HG02884 (cell line): ENCODE results near the gene FBXO38.
"Not testable (repeated sequence)": the region's sequence is repeated elsewhere in the genome, so short reads cannot be mapped to it uniquely, and the experiment has no call there.

Experiments used
- ATAC-seq: cut with Tn5 transposase; IDR thresholded peaks from one replicate; pipeline ENCODE4 v1.9.1; 2021; ENCODE audit warnings: mild to moderate bottlenecking, moderate library complexity; ENCODE audit not compliant: unreplicated experiment

FBXO38 gene

DNA sequence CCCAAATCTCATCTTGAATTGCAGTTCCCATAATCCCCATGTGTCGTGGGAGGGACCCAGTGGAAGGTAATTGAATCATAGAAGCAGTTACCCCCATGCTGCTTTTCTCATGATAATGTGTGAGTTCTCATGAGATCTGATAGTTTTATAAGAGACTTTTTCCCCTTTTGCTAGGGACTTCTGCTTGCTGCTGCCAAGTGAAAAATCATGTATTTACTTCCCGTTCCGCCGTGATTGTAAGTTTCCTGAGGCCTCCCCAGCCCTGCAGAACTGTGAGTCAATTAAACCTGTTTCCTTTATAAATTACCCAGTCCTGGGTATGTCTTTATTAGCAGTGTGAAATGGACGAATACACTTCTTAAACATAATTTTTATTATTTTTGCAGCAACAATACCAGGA lies 85.0 kb downstream of the FBXO38 start:
- ATAC-seq: not testable (repeated sequence)

DNA sequence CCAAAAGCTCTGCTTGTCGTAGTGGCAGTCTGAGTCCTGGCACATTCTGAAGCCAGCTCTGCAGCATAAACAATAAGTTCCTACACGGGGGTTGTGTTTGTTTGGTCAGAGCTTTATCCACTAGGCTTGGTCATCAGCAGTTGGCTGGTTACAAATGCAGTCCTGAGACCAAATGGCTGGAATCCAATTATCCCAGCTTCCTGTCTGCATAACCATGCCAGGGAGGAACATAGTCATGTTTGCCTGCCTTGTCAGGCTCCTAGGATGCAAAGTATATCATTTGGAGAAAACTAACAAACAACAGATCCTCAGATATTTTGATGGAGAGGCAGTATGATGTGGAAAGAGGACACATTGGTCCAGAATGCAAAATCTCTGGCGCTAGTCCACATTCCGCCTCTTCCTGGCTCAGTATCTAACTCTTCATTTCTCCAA lies 85.8 kb downstream of the FBXO38 start:
- ATAC-seq: no peak

DNA sequence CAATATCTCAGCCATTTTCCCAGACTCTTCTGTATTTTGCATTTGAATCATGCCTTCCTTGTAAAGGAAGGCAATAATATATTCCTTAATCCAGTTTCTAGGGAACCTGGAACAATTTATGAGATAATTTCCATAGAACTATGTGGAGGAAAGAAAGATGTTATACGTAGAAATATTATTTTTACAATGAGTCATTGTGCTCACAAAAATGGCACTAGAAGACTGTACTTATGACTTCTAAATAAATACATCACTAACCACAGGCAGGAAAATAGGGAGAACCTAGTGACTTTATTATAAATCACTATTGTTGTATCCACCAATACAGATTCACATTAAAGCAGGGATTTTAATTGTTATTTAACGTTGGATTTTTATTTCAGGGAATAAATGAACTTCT lies 87.6 kb downstream of the FBXO38 start:
- no peak for ATAC-seq

DNA sequence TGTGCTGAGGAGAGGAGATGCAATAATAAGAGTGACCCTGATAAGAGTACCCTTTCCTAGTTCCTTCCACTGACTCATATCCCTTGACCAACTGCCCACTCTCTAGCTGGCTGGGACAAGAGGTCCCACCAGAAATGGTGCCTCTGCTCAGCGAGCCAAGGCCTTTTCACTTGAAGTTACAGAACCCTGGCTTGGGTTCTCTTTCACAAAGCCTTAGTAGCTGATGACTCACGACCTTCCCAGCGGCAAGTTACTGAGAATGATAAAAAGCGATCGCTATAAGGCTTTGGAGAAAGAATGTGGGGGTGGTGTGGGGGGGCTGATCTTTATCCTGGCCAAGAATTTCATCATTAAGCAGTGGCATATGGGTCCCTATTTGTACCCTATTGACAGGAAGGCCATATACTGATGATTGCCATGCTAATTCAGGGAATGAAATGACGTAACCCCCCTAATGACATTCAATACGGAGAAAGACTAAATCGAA lies 90.3 kb downstream of the FBXO38 start:
- ATAC-seq: no peak

DNA sequence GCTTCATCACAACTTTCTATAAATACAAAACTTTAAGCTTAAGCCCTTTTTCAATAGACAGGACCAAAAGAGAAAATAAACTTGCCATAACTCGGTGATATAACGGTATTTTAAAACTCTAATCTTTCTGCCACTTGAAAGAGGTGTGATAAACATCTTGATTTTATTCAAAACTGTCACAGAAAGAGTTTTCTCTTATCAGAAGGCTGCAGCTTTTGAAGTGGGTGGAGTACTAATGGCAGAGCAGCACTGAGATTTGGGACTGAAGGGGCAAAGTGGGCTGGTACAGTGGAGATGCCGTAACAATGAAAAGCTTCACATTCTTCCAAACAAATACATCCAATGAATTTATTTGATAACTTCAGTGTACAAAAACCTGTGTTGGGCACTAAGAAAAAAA lies 92.5 kb downstream of the FBXO38 start:
- ATAC-seq: no peak

DNA sequence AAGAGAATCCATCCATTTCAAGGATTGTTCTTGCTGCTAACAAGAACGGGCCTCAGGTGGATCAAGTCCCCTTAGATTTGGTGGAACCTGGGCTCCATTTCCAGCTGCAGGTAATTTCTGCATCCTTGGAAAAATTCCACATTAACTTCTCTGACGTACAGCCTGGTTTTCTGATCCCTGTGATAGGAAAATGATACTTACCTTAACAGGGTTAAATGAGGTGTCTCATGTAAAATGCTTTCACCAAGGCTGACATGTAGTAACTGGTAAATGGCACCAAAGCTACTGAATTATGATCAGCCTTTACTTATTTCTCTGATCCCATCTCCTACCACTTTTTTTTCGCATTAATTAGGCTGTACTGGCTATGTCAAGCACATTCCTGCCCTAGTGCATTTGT lies 93.7 kb downstream of the FBXO38 start:
- ATAC-seq: no peak

DNA sequence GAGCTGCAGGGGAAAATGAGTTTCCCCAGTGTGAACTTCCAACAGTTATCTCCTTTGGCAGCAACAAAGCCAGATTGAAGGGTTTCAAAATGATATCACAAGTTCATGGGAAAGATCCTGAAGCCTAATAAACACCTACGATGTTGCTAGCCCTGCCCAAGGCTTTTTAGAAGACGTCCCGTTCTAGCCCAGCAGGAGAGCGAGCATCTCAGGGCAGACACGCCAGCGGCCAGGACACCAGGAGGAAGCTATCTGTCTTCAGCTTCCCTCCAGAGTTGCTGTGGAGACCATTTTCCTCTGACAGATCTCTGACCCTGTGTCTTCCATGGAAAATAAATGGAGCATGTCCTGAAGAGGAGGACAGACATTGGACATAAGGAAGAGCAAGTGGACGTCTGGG lies 98.4 kb downstream of the FBXO38 start:
- no peak for ATAC-seq

DNA sequence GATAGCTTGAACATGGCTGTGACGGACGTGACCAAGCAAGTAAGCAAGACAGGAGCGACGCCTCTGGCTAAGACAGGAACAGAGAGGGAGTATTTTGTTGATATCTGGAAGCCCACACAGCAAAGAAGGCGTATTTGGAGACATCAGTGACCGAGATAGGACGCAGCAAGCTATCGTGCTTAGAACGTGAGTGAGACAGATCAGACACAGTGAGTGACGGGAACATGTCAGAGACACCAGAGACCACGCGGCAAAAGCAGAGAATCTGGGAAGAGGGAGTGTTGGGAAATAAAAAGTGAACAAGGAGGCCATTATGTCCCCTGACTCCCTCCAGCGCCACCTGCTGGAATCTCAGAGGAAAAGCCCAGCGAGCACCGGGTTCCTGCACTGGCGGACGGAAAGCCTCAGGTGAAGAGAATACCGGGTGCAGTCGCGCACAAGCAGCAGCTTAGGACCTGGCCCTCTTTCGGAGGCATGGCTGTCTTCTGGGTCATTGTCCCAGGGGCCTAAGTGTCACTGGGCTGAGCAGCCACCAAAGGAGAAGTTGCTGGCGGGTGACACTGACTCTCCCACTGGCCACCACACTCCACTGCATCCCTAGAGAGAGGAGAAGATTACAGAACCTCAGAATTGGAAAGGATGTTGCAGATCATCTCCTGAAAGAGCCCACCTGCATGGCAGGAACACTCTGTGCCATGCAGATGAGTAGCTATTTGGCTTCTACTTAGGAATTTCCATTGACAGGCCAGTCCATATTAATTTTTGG lies 99.1 kb downstream of the FBXO38 start:
- peak; percentile 87 for ATAC-seq

DNA sequence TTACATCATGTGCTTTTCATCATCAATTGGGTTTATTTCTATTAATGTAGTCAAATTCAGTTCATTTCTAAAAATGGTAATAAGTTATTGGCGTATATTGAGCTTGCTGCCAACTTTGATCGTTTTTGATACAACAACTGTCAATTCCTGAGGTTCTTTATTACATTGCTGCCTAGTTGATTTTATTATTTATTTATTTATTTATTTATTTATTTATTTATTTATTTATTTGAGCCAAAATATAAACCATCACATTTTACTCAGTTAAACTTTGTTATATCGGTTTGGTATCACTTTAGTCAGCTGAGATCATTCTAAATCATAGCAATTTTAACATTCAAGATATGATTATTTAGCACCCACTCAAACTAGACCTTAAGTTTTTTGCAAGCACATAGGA lies 100.0 kb downstream of the FBXO38 start:
- ATAC-seq: no peak

DNA sequence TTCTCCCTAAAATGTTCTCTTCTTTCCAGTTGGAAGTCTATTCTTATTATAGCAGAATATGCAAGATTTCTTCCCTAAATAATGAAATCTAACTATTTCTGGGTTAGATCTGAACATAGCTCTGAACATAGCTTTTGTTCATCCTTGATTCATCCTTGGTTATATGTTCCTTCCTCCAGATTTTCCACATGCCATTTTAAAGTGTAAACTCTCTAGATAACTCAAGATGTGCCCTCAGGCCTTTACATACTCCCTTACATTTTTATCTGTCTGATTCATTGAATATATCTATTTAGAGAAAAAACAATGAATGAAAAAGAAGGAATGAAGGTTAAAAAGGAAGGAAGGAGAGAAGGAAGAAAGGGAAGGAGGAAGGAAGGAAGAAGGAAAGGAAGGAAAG lies 100.9 kb downstream of the FBXO38 start:
- ATAC-seq: no peak

DNA sequence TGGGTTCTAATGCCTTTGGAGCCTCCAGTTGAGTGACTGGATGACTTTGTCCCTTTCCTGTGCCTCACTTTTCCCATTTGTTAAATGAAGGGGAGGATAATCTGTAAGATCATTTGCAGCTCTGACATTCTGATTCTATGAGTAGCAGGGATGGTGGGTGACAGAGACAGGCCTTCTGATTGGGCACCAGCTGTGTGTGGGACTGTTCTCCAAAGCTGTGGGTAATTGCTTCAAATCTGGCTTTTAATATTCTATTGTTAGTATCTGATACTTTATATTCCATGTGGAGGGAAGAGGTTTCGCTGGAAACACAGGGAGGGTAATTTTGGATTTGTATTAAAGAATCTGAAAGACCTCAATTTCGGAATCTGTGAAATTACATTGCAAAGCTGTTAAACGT lies 102.7 kb downstream of the FBXO38 start:
- no peak for ATAC-seq

DNA sequence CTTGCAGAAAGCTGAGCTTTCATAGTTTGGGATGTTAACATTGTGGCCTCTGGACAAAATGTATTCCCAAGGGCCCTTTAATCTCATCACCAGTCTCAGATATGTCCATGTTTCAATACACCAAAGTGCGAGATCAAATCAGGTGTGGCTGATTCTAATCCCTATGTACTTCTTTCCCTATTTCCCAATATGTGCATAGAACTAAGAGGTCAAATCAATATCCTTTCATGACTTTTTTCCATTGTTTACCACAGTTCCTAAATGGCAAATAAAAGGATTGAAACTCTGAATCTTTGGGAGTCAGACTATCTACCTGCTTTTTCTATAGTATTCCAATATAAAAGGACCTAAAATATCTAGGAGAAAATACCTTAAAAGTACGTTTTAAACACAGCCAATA lies 105.0 kb downstream of the FBXO38 start:
- no peak for ATAC-seq

DNA sequence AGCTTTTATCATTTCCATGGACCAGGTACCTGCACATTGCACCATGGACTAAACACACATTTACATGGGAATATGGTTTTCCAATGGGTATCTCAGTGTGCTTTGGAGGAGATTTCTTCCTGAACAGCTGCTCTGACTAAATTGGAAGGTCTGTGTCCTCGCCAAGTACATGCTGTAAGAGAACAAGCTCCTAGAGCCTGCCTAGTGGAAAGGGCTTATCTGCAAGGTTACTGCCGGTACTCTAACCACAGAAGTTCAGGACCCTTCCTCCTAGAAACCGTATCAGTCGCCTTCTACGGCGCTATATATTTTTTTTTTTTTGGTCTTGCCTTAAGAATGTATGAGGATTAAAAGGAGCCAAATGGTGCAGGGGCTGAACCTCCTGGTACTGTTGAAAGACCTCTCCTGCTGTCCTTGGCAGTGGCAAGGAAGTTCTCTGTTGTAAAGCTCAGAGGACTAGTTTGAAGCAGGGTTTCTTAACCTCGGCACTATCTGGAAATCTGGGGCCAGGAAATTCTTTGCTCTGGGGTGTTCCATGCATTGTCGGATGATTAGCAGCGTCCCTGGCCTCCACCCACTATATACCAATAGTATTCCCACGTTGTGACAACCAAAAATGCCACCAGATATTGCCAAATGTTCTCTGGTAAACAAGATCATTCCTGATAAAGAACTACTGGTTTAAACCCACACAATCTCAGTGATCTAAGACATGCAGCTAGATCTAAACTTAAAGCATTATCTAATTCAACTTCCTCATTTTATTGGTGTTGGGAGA lies 107.4 kb downstream of the FBXO38 start:
- ATAC-seq: no peak

DNA sequence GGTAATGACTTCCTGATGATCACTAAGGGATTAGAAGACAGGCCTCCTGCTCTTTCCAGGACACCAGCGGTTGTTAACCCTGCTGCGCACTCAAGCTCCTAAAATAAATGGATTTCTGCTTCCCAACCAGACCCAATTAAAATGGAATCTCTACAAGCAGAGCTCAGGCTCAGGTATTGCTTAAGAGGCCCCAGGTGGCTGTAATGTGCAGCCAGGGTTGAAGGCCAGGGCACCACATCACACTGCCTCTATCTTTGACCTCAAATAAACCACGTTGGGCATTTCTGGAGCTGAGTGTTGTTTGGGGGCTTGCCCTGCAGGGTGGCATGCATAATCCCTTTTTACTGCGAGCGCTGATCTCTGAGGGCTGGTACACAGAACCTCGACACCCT lies 108.0 kb downstream of the FBXO38 start:
- no peak for ATAC-seq

DNA sequence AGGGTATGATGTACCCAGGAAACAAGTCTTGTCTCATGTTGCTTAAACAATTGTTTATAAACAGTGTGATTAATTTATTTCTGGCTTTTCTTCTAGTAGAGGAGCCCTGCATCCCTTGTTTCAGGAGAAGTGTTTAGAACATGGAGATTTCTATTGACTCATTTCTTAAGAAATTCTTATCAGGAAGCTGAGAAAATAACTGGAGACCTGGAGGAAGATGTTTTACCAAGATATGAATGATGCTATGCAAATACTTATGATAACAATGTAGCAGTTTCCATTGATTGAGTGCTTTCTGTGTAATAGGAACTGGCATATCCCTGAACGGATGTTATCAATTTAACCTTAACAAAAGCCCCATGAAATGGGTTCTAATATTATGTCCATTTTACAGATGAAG lies 108.6 kb downstream of the FBXO38 start:
- no peak for ATAC-seq
